Stimulated activated CD8-positive, alpha-beta memory T cell treated with anti-CD3 and anti-CD28 coated beads, Interleukin-2, amount 100 ng/mL, for 1 hour (primary cell): ENCODE results near the gene LRRC8A.
"Not testable (repeated sequence)": the region's sequence is repeated elsewhere in the genome, so short reads cannot be mapped to it uniquely, and the experiment has no call there.

Experiments used
- DNase-seq, 2 donors: peaks; one replicate each; pipeline ENCODE4 v3.0.0-alpha.2; 2020; ENCODE audit warnings: low read depth in 2 of 2

LRRC8A gene

DNA sequence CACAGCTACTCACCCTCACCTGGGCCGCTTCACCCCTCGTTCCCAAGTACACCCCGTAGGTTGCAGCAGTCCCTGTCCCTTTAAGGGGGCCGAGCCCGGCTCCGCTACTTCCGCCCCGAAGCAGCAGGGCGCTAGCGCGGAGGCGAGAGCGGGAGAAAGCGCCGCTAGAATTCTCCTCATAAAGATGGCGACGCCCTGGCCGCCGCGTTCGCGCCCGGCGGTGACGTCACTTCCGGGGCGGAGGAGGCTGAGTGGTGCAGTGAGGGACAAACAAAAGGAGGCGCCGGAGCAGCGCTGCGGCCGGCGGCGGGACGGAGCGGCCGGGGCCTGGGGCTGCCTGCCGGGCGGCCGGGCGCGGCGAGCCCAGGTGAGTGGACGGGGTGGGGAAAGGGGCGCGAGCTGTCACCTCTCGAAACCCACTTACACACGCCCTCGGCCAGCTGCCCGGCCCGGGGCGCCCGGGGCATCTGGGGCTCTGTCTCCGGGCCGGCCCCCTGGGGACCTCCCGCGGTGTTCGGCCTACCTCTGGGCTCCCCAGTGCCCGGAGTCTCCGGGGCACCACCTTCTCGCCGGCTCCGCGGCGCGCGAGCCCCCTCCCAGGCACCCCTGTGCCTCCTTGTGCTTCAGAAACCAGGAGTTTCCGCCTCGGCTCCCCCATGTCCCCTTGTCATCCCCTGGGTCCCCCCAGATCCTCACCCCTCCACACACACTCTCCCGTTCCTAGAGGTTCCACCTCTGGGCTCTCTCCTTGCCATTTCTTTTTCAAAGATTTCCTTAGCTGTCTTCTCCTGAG, at the start of gene LRRC8A, which contains the start of gene KYAT1:
Gene LRRC8A, plus strand, starts transcription at position 250 of the 793 bp plus-strand sequence. CDS start 25,032 bp downstream, outside the sequence.
Gene KYAT1, minus strand, starts transcription at position 67 of the 793 bp plus-strand sequence. CDS start 36,545 bp downstream, outside the sequence.
- DNase-seq, result peak; percentile 97 to 98

DNA sequence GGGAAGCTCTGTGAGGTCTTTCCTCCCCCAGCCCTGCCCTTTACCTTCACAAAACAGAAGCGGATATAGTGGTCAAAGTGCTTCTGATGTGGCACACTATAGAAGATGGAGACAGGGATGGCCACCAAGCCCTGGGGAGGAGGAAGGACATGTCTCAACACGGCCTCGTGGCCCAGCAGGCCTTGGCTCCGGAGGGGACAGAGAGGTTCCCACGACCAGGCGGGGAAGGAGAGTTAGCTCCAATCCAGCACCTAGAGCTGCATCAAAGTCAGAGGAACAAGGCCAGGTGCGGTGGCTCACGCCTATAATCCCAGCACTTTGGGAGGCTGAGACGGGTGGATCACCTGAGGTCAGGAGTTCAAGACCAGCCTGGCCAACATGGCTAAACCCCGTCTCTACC, 48.2 kb upstream of the LRRC8A start:
- DNase-seq, result no peak

- DNase-seq, result no peak
Observed at GRCh38 chr9:128835246-128836210, 46.4 kb upstream of the LRRC8A start.

DNA sequence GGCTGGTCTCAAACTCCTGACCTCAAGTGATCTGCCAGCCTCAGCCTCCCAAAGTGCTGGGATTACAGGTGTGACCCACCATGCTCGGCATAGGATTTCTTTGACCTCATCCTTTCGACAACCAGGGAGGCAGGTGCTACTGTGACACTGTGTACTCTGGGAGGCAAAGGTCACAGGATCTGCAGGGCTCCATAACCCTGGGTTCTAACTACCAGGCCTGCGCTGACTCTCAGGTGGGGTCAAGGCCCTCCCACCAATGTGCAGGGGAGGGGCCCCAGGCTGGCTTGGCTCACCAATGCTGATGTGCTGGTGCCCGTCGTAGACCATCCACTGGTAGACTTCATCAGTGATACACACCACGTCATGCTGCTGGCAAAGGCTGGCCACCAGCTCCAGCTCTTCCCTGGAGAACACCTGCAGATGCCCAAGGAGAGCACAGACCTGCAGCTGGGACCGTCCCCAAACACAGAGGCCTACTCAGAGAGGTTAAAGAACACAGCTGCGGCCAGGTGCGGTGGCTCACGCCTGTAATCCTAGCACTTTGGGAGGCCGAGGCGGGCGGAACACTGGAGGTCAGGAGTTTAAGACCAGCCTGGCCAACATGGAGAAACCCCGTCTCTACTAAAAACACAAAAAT, 45.3 kb upstream of the LRRC8A start:
- DNase-seq, result no peak

DNA sequence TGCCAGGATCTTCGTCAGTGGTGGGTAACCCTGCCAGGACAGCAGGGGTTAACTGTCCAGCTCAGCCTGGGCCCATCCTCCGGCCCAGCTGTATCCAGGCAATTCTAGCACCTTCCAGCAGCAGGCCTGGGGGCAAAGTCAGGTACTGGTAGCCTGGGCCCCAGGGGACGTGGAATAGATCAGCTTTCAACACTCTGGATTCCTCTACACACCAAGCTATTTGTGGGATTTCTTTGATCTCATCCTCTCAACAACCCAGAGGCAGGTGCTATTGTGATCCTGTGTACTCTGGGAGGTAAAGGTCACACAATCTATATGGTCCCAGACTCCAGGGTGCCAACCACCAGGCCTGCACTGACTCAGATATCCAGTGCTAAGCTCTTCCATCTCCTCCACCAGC, 43.6 kb upstream of the LRRC8A start:
- DNase-seq, result no peak

DNA sequence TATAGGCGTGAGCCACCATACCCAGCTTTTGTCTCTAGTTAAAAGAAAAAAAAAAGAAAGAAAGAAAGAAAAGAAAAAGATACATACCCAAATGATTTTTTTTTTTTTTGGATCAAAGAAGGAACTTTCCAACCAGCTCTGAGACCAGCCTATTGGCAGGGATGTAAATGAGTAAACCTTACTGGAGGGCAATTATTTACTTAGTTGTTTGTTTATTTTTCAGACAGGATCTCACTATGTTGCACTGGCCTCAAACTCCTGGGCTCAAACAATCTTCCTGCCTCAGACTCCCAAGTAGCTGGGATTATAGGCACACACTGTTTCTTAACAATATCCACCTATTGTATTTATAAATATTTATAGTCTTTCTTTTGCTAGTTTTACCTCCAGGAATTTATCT, 41.4 kb upstream of the LRRC8A start:
- no peak for DNase-seq

DNA sequence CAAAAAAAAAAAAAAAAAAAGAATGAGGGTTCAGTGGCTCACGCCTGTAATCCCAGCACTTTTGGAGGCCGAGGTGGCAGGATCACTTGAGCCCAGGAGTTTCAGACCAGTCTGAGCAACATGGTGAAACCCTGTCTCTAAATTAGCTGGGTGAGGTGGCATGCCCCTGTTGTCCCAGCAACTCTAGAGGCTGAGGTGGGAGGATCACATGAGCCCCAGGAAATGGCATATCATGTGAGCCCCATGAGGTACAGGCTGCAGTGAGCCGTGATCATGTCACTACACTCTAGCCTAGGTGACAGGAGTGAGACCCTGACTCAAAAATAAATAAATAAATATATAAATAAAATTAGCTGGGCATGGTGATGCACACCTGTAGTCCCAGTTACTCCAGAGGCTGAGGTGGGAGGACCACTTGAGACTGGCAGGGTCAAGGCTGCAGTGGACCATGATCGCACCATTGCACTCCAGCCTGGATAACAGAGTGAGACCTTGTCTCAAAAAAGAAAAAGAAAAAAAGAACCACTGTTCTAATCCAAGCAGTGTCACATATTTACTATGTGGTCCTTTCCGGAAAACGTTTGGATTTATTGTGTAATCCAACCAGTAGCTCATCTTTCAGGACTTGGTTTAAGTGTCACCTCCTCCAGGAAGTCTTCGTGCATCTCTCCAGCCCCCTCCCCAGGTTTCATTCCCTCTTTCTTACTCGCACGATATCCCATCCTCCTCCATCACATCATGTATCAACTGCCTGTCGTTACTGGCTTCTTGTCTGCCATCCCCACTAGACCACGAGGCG, 40.0 kb upstream of the LRRC8A start:
- no peak for DNase-seq

DNA sequence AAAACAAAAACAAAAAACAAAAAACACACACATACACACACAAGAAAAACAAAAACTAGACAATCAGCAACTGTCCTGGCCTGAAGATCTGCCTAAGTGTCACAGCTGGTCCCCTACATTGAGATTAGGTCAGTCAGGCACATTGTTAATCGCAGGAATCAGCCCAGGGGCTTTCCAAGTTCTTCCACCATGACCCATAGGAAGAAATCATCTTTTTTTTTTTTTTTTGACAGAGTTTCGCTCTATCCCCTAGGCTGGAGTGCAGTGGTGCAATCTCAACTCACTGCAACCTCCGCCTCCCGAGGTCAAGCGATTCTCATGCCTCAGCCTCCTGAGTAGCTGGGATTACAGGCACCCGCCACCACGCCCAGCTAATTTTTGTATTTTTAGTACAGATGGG, 38.8 kb upstream of the LRRC8A start:
- not testable (repeated sequence) for DNase-seq

- DNase-seq, result no peak
Observed at GRCh38 chr9:128845186-128845931, 36.6 kb upstream of the LRRC8A start.

DNA sequence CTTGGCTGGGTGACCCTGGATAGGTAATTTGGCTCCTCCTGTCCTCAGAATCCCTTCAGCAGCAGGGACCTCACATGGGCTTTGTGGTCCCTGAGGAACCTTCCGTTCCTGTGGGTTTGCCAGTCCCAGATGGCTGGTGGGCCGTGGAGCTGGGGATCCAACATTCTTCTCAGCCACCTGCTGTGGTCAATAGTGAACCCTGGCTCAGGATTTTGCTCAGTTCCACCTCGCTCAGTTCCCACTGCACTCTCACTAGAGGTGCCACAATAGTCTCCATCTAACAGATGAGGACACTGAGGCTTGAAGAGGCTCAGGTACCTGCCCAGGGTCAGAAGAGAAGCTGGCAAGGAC, 35.3 kb upstream of the LRRC8A start:
- no peak for DNase-seq

GRCh38 chr9:128847803-128848202, 34.1 kb upstream of the LRRC8A start:
- DNase-seq, result no peak

DNA sequence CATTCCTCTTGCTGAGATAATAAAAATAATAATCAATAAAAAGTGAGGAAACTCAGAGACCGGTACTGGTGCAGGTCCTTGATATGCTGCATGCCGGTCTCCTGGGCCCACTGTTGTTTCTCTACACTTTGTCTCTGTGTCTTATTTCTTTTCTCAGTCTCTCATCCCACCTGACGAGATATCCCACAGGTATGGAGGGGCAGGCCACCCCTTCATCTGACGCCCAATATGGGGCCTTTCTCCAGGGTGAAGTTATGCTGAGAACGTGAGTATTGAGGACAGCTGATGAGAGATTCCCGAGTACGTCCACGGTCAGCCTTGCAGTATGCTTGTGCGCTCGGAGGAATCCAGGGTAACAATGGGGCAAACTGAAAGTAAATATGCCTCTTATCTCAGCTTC, 30.9 kb upstream of the LRRC8A start:
- DNase-seq, result not testable (repeated sequence)

DNA sequence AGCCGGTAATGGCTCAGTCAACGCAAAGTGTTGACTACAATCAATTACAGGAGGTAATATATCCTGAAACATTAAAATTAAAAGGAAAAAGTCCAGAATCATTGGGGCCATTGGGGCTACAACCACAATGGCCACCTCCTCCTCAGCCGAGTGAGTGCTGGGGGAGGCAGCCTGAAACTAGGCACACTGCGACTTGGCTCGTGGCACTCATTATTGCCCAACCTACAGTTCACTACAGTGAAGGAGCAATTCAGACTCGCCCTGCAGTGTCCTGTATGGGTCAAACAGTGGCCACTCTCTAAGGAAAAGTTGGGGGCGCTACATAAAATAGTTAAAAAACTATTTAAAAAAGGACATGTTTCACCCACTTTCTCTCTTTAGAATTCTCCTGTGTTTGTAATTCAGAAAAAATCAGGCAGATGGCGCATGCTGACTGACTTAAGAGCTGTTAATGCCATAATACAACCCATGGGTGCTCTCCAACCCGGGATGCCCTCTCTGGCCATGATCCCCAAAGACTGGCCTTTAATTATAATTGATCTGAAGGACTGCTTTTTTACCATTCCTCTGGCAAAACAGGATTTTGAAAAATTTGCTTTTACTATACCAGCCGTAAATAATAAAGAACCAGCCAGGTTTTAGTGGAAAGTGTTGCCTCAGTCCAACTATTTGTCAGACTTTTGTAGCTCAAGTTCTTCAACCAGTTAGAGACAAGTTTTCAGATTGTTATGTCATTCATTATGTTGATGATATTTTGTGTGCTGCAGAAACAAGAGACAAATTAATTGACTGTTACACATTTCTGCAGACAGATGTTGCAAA, 29.9 kb upstream of the LRRC8A start:
- DNase-seq, result not testable (repeated sequence)

GRCh38 chr9:128852646-128853045, 29.3 kb upstream of the LRRC8A start:
- not testable (repeated sequence) for DNase-seq

DNA sequence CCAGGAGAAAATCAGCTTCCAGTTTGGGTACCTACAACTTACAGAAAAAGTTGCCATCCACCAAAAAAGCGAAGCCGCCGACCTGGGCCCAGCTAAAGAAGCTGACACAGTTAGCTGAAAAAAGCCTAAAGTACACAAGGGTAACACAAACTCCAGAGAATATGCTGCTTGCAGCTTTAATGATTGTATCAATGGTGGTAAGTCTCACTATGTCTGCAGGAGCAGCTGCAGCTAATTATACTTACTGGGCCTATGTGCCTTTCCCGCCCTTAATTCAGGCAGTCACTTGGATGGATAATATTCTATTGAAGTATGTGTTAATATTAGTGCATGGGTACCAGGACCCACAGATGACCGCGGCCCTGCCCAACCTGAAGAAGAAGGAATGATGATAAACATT, 27.5 kb upstream of the LRRC8A start:
- DNase-seq, result not testable (repeated sequence)

DNA sequence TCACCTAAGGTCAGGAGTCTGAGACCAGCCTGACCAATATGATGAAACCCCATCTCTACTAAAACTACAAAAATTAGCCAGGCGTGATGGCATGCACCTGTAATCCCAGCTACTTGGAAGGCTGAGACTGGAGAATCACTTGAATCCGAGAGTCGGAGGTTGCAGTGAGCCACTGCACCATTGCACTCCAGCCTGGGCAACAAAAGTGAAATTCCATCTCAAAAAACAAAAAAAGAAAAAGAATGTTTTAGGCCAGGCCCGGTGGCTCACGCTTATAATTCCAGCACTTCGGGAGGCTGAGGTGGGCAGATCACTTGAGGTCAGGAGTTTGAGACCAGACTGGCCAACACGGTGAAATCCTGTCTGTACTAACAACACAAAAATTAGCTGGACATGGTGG, 23.5 kb upstream of the LRRC8A start:
- DNase-seq, result not testable (repeated sequence)

GRCh38 chr9:128860937-128861336, 21.0 kb upstream of the LRRC8A start:
- no peak for DNase-seq

DNA sequence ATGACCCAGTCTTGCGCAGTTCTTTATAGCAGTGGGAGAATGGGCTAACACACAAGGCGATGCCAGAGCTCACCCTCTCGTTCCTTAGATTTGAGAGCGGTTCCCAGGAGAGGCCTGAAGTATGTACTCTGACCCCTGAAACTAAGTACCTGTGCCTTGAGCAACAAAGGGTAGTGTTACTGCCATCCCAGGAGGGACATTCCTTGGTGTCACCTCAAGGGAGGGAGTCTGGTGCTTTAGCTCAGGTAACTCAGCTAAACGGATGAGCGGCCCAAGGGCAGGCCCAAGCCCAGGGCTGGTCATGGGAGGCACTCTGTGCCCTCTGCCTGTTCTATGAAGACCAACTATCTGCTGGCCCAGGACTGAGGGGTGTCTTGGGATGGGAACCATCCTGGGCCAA, 20.4 kb upstream of the LRRC8A start:
- DNase-seq, result no peak

DNA sequence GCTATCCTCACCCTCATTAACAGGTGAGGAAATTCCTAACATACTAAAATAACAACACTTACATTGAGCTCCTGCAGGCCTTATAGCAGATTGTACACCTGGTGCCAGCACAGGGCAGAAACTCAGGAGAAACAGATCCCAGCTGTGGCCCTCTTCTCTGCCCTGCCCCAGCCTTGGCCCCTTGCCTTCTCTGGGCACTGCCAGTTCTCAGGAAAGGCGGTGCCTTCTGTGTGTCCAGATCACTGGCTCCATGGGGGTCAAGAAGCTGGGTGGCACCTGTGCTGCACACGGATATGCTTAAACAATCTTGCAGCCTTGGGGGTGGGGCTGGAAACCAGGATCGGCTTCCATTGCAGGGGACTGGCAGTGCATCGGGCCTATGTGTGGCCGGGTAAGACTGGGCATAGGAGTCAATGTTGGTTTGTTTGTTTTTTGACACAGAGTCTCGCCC, 19.5 kb upstream of the LRRC8A start:
- no peak for DNase-seq

DNA sequence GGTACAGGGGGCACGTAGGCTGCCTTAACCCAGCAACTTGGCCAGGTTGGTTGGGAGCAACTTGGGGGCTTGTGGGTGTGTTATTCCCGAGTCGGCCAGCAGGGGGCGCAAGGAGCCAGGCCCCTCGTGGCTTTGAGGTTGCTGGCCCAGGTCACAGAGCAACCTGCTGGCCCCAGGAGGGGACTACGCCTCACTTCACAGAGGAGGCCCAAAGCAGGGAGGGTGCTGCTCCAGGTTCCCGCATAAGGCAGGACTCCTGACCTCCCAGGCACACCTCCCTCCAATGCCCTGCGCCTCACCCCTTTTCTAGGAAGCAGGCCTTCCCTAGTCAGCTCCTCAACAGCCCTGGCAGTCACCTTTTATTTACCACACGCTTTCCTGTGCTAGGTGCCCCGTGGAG, 18.3 kb upstream of the LRRC8A start:
- DNase-seq, result peak; percentile 75 to 77
